PC-9 (cell line): ENCODE measurements around the gene SPPL2B. TPM values are rescaled to one million over a fixed set of nuclear protein-coding genes. Genes with fewer than 3 reads are reported as not detected.
A peak's percentile ranks its signal among the peaks of the same experiment; 100 is the strongest.
"Not testable (repeated sequence)": the region's sequence is repeated elsewhere in the genome, so short reads cannot be mapped to it uniquely, and the experiment has no call there.

Experiments
- Bru-seq: library from RNA; stranded (reverse); fragments of 400-500 nt; gene quantifications from one replicate; lab custom pipeline; 2021; lab: Mats Ljungman, UMichigan
- BruChase-seq, 2 experiments: library from RNA; stranded (reverse); fragments of 400-500 nt; gene quantifications; one replicate each; lab custom pipeline; 2021; lab: Mats Ljungman, UMichigan
- BruUV-seq: library from RNA; stranded (reverse); fragments of 400-500 nt; replicated peaks from 2 replicates; lab custom pipeline; 2021; lab: Mats Ljungman, UMichigan
- CTCF ChIA-PET: fragments of 300-600 bp; sonication (Branson Sonifier 250); formaldehyde crosslinking; loops from one replicate; lab custom pipeline; 2022; ENCODE audit warnings: antibody characterized with exemption; lab: Charles Lee
- POLR2A ChIA-PET: fragments of 300-600 bp; sonication (Branson Sonifier 250); formaldehyde crosslinking; loops from one replicate; lab custom pipeline; 2022; ENCODE audit warnings: antibody characterized with exemption; ENCODE audit not compliant: unreplicated experiment; lab: Charles Lee
- DNase-seq, 2 experiments: peaks; one replicate each; pipeline versions ENCODE4 v3.0.0 to v3.0.0-alpha.2; 2015 to 2022; ENCODE audit warnings: mixed read lengths in 1 of 2
- H2AFZ ChIP-seq: fragments of 200-600 bp; sonication (generic); 2 replicates; pipeline ENCODE4 v1.8.1; 2017; ENCODE audit warnings: antibody characterized with exemption
- H3F3A ChIP-seq: fragments of 200-600 bp; sonication (generic); 2 replicates; pipeline ENCODE4 v1.8.1; 2017; ENCODE audit warnings: antibody characterized with exemption, mild to moderate bottlenecking, low read depth; ENCODE audit not compliant: insufficient read depth
- H3K27ac ChIP-seq: fragments of 200-600 bp; sonication (generic); 2 replicates; pipeline ENCODE4 v1.6.1; 2016; ENCODE audit warnings: mixed run types
- H3K27me3 ChIP-seq: fragments of 200-600 bp; sonication (generic); 2 replicates; pipeline ENCODE4 v1.6.1; 2016; ENCODE audit warnings: low read depth, mixed run types; ENCODE audit not compliant: insufficient read depth
- H3K36me3 ChIP-seq: fragments of 200-600 bp; sonication (generic); 2 replicates; pipeline ENCODE4 v1.6.1; 2016; ENCODE audit warnings: low read depth, mixed run types
- H3K4me1 ChIP-seq: fragments of 200-600 bp; sonication (generic); replicated peaks from 2 replicates; pipeline ENCODE4 v1.6.1; 2016; ENCODE audit warnings: mixed run types; ENCODE audit not compliant: insufficient read depth
- H3K4me2 ChIP-seq: fragments of 200-600 bp; sonication (generic); 2 replicates; pipeline ENCODE4 v1.6.1; 2017; ENCODE audit warnings: mixed run types
- H3K4me3 ChIP-seq: fragments of 200-600 bp; sonication (generic); 2 replicates; pipeline ENCODE4 v1.6.1; 2016; ENCODE audit warnings: mixed run types
- H3K79me2 ChIP-seq: fragments of 200-600 bp; sonication (generic); 2 replicates; pipeline ENCODE4 v1.6.1; 2017; ENCODE audit warnings: low read depth, mixed run types
- H3K9me2 ChIP-seq: fragments of 200-600 bp; sonication (generic); 2 replicates; pipeline ENCODE4 v1.8.1; 2017; ENCODE audit warnings: mild to moderate bottlenecking; ENCODE audit not compliant: insufficient read depth
- H3K9me3 ChIP-seq: fragments of 200-600 bp; sonication (generic); 2 replicates; pipeline ENCODE4 v1.8.1; 2016; ENCODE audit warnings: low read depth; ENCODE audit not compliant: insufficient read depth
- H4K20me1 ChIP-seq: fragments of 200-600 bp; sonication (generic); 2 replicates; pipeline ENCODE4 v1.8.1; 2017; ENCODE audit not compliant: insufficient read depth
- CTCF ChIP-seq: fragments of 200-600 bp; sonication (generic); conservative IDR thresholded peaks from 2 replicates; pipeline ENCODE4 v1.6.1; 2017; ENCODE audit warnings: mixed run types, antibody characterized with exemption, mild to moderate bottlenecking, moderate library complexity
- EZH2 ChIP-seq: fragments of 200-600 bp; sonication (generic); IDR thresholded peaks from 2 replicates; pipeline ENCODE4 v1.8.0; 2017; ENCODE audit warnings: antibody characterized with exemption, low read depth
- intact Hi-C: fragments of 100-400 bp; cut with micrococcal nuclease; formaldehyde crosslinking; loops from one replicate; pipeline ENCODE4 v1.10.0; 2022; ENCODE audit not compliant: unreplicated experiment
- long read RNA-seq: library from polyadenylated mRNA; stranded (forward); transcript quantifications from one replicate; pipeline ENCODE4 v2.0.0, GENCODE V29; 2022
- total RNA-seq: library from RNA; stranded (reverse); gene quantifications from 2 replicates; pipeline ENCODE4 v1.2.3, GENCODE V29; 2021

Gene SPPL2B
- total RNA-seq: 49.6 and 64.1 TPM in 2 replicates
- Bru-seq, nascent RNA: percentile 45 among the genes with signal in this experiment
- BruChase-seq, experiment 1, labeled RNA remaining after a 2-hour chase: percentile 55 among the genes with signal in this experiment
- percentile 66 among the genes with signal in this experiment for BruChase-seq, experiment 2, labeled RNA remaining after a 6-hour chase
- long read RNA-seq, partial matches to known transcripts: 9 of 80 reads
- long read RNA-seq, other reads (novel, unspliced or antisense): 65 of 80 reads

- intact Hi-C loops: loop anchor here (5.0 kb wide), 1 partner anchor 64 kb away; no protein-coding TSS in a partner anchor
- H3K79me2 ChIP-seq: peaks cover 60% of the 10 kb centered on the region
- TF ChIP-seq CTCF: no peak
- H3K36me3 ChIP-seq: no peaks in the 10 kb centered on the region
- no peaks in the 10 kb centered on the region for H3K9me3 ChIP-seq
- H3K4me1 ChIP-seq: peaks cover 6% of the 10 kb centered on the region; the same call in 1 of the 2 replicates
- H3K4me2 ChIP-seq: peak within 1 kb of the TSS; percentile 91
- no peaks in the 10 kb centered on the region for H3K27me3 ChIP-seq
- no peaks in the 10 kb centered on the region for H4K20me1 ChIP-seq
- H3K27ac ChIP-seq: peak within 1 kb of the TSS; percentile 50
- DNase-seq: peak; percentile 54 to 80
- BruUV-seq: no TSS peak
- POLR2A ChIA-PET: interaction anchor here (0.7 kb wide), 1 partner anchor 9 kb away, joined by 4 read pairs; no protein-coding TSS in a partner anchor
- peak within 1 kb of the TSS; percentile 86 for H3K4me3 ChIP-seq
- no peaks in the 10 kb centered on the region; the same call in 1 of the 2 replicates for H3F3A ChIP-seq
- no peaks in the 10 kb centered on the region for H3K9me2 ChIP-seq
- CTCF ChIA-PET: interaction anchor here (0.7 kb wide), 1 partner anchor 89 kb away, joined by 3 read pairs; no protein-coding TSS in a partner anchor
- H2AFZ ChIP-seq: peak within 1 kb of the TSS; percentile 84
These were observed at the start of gene SPPL2B, which contains the start of gene LSM7 for GRCh38 chr19:2328401-2329148. TSS of gene SPPL2B (plus strand) at chr19:2328684. CDS start at chr19:2328710, 26 bp downstream. TSS of gene LSM7 (minus strand) at chr19:2328586. CDS start at chr19:2328566, 20 bp downstream.

GRCh38 chr19:2280633-2281264, 47.7 kb upstream of the SPPL2B start:
- intact Hi-C loops: no loop called here

DNA sequence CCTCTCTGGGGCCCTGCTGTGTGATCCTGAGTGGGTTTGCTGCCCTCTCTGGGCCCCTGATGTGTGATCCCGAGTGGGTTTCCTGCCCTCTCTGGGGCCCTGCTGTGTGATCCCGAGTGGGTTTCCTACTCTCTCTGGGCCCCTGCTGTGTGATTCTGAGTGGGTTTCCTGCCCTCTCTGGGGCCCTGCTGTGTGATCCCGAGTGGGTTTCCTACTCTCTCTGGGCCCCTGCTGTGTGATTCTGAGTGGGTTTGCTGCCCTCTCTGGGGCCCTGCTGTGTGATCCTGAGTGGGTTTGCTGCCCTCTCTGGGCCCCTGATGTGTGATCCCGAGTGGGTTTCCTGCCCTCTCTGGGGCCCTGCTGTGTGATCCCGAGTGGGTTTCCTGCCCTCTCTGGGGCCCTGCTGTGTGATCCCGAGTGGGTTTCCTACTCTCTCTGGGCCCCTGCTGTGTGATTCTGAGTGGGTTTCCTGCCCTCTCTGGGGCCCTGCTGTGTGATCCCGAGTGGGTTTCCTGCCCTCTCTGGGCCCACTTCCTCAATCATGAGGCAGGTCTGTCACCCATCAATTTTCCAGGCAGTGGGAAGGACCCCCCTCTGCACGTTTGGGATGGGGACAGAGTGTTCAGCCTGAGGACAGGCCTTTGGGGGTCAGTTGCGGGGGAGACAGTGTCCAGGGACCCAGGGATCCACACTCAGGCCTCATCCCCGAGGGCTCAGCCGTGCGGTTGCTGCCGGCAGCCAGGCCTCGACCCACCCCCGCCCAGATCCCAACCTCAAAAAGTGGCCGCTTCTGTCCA, 47.0 kb upstream of the SPPL2B start:
- BruUV-seq, H3K79me2 ChIP-seq, DNase-seq, H3K36me3 ChIP-seq, H3K27ac ChIP-seq, H3K9me3 ChIP-seq, H3K4me1 ChIP-seq, H3K4me2 ChIP-seq, CTCF ChIA-PET, H2AFZ ChIP-seq, POLR2A ChIA-PET, H3K4me3 ChIP-seq, H4K20me1 ChIP-seq, intact Hi-C loops, H3K9me2 ChIP-seq, H3K27me3 ChIP-seq, H3F3A ChIP-seq: not testable (repeated sequence)

More at GRCh38 chr19:2280633-2281264, 47.7 kb upstream of the SPPL2B start:
- Histone ChIP-seq H3K9me2 (no peaks in the 10 kb centered on the region), H3F3A (no peaks in the 10 kb centered on the region), H4K20me1 (no peaks in the 10 kb centered on the region), H3K4me1 (no peaks in the 10 kb centered on the region), H3K79me2 (no peaks in the 10 kb centered on the region), H3K4me3 (no peak overlapping the region), H3K27me3 (no peaks in the 10 kb centered on the region), H3K36me3 (no peaks in the 10 kb centered on the region), H3K9me3 (no peaks in the 10 kb centered on the region), H2AFZ (no peak overlapping the region), H3K27ac (no peak overlapping the region), H3K4me2 (no peak overlapping the region)
- TF ChIP-seq EZH2 (no peak), CTCF (no peak)
- DNase-seq: no peak
- no TSS peak for BruUV-seq
- ChIA-PET CTCF (no interaction called here), POLR2A (no interaction called here)
